ENCODE measurements around the gene GRIN2A. TPM values are rescaled to one million over a fixed set of nuclear protein-coding genes. Genes with fewer than 3 reads are reported as not detected.

Gene GRIN2A
- total RNA-seq, 1 donor from 2014 or later: not detected

DNA sequence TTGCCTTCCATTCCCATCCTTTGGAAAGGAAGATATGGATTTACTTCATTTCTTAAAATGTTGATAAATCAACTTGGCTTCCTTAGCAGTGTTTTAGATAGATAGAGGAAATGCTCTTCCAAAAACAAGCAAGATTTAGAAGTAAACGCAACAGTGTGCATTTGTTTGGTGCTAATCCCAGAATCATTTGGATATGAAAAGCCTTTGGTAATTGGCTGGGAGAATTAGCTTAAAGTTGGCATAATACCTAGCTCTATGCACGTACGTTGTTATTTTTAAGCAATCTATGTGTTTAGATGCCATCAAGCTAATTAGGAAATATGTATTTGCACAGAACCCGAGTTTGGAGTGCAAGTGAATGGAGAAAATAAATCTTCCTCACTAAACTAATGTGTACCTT is 415.3 kb downstream of the GRIN2A start:
- no peaks in the 10 kb centered on the region for H3K27me3 Mint-ChIP-seq (ENCODE audit: low read depth)
- H3K4me1 Mint-ChIP-seq (ENCODE audit: low read depth): no peaks in the 10 kb centered on the region
- H3K9me3 Mint-ChIP-seq (ENCODE audit: low read depth): peaks cover 14% of the 10 kb centered on the region
- TF ChIP-seq, protein P1, sequence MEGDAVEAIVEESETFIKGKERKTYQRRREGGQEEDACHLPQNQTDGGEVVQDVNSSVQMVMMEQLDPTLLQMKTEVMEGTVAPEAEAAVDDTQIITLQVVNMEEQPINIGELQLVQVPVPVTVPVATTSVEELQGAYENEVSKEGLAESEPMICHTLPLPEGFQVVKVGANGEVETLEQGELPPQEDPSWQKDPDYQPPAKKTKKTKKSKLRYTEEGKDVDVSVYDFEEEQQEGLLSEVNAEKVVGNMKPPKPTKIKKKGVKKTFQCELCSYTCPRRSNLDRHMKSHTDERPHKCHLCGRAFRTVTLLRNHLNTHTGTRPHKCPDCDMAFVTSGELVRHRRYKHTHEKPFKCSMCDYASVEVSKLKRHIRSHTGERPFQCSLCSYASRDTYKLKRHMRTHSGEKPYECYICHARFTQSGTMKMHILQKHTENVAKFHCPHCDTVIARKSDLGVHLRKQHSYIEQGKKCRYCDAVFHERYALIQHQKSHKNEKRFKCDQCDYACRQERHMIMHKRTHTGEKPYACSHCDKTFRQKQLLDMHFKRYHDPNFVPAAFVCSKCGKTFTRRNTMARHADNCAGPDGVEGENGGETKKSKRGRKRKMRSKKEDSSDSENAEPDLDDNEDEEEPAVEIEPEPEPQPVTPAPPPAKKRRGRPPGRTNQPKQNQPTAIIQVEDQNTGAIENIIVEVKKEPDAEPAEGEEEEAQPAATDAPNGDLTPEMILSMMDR (IDR thresholded peaks at IDR 0.05): no peak
- H3K27ac Mint-ChIP-seq (ENCODE audit: unreplicated experiment): no peak overlapping the region
- no peaks in the 10 kb centered on the region for H3K36me3 Mint-ChIP-seq (ENCODE audit: low read depth)
- no peak for DNase-seq (ENCODE audit: low spot score)
- no peak overlapping the region for H3K4me3 Mint-ChIP-seq (ENCODE audit: unreplicated experiment)

DNA sequence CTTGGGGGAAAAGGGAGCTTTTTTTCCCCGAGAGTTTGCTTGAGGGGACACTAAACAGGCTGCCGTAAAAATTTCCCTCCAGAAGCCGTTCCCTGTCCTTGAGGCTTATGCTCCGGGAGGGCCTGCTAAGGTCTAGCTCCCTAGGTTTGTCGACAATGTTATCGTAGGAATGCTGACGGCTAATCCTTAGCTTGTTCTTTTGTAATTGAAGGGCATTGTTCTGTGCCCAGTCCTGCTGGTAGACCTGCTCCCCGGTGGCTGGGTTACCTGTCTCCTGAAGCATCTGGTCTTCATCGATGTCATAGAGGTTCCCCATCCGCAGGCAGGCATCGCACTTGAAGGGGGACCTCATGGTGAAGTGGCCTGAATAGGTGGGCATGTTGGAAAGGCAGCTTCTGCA is 418.7 kb downstream of the GRIN2A start:
- H3K27ac Mint-ChIP-seq (ENCODE audit: unreplicated experiment): no peak overlapping the region
- TF ChIP-seq, protein P1 (IDR thresholded peaks at IDR 0.05): no peak
- no peaks in the 10 kb centered on the region for H3K4me1 Mint-ChIP-seq (ENCODE audit: low read depth)

DNA sequence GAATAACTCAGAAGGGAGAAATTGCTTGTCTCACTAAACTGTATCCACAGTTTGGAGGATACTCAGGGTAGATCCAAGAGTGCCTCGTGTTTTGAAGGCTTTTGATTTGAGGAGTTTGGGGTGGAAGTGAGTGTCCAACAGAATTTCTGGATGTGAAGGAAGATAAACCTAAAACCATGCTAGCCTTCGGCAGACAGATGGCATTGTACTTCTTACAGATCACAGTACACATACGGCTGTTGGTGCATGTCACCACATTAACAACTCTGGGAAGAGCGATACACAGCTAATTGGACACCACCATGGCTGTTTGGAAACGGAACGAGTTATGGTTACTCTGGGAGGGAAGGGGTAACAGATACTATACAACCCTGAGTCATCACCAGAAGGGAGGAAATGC is 420.4 kb downstream of the GRIN2A start:
- Mint-ChIP-seq H3K36me3 (ENCODE audit: low read depth) (no peaks in the 10 kb centered on the region), H3K4me1 (ENCODE audit: low read depth) (no peaks in the 10 kb centered on the region), H3K4me3 (ENCODE audit: unreplicated experiment) (no peak overlapping the region), H3K9me3 (ENCODE audit: low read depth) (peaks cover 17% of the 10 kb centered on the region), H3K27ac (ENCODE audit: unreplicated experiment) (no peak overlapping the region), H3K27me3 (ENCODE audit: low read depth) (no peaks in the 10 kb centered on the region)
- DNase-seq (ENCODE audit: low spot score): no peak
- TF ChIP-seq, protein P1 (IDR thresholded peaks at IDR 0.05): no peak

More for the DNA sequence above, 418.7 kb downstream of the GRIN2A start:
- Mint-ChIP-seq H3K4me3 (ENCODE audit: unreplicated experiment) (no peak overlapping the region), H3K36me3 (ENCODE audit: low read depth) (no peaks in the 10 kb centered on the region), H3K9me3 (ENCODE audit: low read depth) (peaks cover 17% of the 10 kb centered on the region), H3K27me3 (ENCODE audit: low read depth) (no peaks in the 10 kb centered on the region)
- no peak for DNase-seq (ENCODE audit: low spot score)

DNA sequence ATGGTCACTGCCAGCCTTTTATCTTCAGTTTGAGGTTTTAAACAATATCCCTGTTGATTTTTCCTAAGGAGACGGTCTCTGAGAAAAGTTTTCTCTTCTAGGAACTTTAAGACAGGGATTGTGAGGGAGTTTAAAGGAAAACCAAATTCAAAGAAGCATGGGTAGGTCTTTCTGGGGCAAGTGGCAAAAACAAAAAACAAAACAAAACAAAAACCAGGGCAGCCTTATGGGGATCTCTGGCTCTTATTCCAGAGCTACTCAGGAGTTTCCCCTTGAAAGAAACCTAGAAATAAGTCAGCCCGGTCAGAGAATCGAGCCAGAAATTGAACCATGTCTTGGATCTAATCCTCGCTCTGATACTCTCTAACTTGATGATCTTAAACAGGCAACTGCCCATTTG is 424.5 kb downstream of the GRIN2A start:
- TF ChIP-seq, protein P1 (IDR thresholded peaks at IDR 0.05): no peak
- H3K4me3 Mint-ChIP-seq (ENCODE audit: unreplicated experiment): no peak overlapping the region
- DNase-seq (ENCODE audit: low spot score): no peak
- H3K36me3 Mint-ChIP-seq (ENCODE audit: low read depth): no peaks in the 10 kb centered on the region
- no peaks in the 10 kb centered on the region for H3K27me3 Mint-ChIP-seq (ENCODE audit: low read depth)
- peaks cover 5% of the 10 kb centered on the region for H3K9me3 Mint-ChIP-seq (ENCODE audit: low read depth)
- no peak overlapping the region for H3K27ac Mint-ChIP-seq (ENCODE audit: unreplicated experiment)
- no peaks in the 10 kb centered on the region for H3K4me1 Mint-ChIP-seq (ENCODE audit: low read depth)

DNA sequence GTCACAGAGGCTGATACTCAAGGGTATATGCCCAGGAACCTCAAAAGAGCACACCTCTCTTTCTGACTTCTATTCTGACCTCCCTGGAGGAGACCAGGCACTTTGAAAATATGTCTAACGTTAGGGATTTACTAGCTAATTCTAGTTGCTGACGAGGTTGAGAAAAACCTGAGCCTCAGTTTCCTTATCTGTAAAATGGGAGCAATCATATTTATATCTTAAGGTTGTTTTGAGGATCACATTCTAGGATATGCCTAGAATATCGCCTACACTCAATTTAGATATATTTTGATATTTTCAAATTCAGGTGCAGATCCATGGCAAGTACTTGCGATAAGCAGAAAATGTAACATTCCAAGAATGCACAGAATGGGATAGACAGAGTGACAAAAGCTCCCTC is 425.8 kb downstream of the GRIN2A start:
- H3K9me3 Mint-ChIP-seq (ENCODE audit: low read depth): no peaks in the 10 kb centered on the region
- H3K4me3 Mint-ChIP-seq (ENCODE audit: unreplicated experiment): no peak overlapping the region
- H3K36me3 Mint-ChIP-seq (ENCODE audit: low read depth): no peaks in the 10 kb centered on the region
- TF ChIP-seq, protein P1 (IDR thresholded peaks at IDR 0.05): no peak
- no peaks in the 10 kb centered on the region for H3K4me1 Mint-ChIP-seq (ENCODE audit: low read depth)
- no peak for DNase-seq (ENCODE audit: low spot score)
- no peak overlapping the region for H3K27ac Mint-ChIP-seq (ENCODE audit: unreplicated experiment)
- H3K27me3 Mint-ChIP-seq (ENCODE audit: low read depth): no peaks in the 10 kb centered on the region

Measured in chondrocyte (in vitro differentiated cells).